ENCODE results near the gene ISYNA1.

ISYNA1 gene

DNA sequence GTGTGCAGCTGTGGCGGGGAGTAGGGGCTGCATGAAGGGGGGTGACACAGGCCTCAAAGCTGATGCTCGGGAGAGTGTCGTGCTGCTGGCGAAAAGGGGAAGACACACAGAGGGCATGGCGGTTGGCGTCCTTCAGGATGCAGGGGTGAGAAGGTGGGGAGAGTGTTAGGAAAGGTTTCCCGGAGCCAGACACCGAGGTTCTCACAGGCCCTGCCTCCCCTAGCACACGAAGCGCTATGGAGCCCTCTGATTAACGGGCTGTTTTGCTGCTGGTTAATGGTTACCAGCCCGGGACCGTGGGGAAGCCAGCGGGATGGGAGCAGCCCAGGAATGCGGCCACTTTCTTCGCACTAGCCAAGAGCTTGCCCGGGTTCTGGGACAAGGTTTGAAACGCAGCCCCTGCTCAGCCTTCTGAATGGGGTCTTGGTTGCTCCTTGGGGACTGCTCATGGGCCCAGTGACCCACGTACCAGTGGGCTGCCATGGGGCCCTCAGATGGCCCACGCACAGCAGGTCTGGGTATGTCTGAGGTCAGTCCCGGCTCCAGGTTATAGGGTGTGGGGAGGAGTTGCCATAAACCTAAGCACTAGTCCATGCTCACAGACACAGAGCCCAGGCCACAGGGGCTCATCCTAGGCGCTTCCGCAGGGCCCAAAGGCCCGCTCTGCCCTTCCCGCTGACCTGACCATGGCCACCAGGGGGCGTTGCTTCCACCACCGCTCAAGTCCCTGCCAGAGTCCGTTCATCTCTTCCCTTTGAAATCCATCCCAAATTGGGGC, 31.3 kb upstream of the ISYNA1 start:
- no peak for DNase-seq (ENCODE audit: low read depth)

GRCh38 chr19:18468517-18468916, 30.6 kb upstream of the ISYNA1 start:
- no peak for DNase-seq (ENCODE audit: low read depth)

More for the DNA sequence above, 31.3 kb upstream of the ISYNA1 start:
- H3K4me3 ChIP-seq (ENCODE audit: low read depth, low read length) = no peak overlapping the region

DNA sequence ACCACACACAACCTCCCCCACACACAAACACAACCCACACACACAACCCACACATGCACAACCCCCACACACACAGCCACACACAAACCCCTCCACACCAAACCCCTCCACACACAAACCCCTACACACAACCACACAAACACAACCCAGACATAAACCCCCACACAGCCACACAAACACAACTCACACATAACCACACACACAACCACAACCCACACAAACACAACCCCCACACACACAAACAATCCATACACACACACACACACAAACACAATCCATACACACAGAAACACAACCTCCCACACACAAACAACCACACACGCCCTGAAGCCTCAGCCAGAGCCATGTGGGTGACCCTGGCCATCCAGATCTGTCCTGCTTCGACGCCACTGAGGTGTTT, 30.0 kb upstream of the ISYNA1 start:
- no peak overlapping the region for H3K4me3 ChIP-seq (ENCODE audit: low read depth, low read length)
- DNase-seq (ENCODE audit: low read depth) = no peak

More at GRCh38 chr19:18468517-18468916, 30.6 kb upstream of the ISYNA1 start:
- H3K4me3 ChIP-seq (ENCODE audit: low read depth, low read length) = no peak overlapping the region

DNA sequence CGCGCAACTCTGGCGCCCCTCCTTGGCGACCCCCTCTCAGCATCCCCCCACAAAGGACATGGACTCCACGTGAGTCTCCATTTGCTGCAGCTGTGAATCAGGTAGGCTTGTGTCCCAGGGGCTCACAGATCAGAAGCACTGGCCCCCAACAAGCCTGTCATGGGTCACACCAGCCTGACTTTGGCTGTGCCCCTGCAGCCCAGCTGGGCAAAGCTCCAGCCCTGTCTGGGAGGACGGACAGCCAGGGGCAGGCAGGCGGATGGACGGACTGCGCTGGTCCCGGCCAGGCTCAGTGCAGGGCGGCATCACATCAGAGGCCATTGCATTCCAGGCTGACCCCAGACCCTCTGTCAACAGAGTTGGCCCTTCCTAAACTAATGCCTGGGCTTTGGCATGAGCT, 28.4 kb upstream of the ISYNA1 start:
- H3K4me3 ChIP-seq (ENCODE audit: low read depth, low read length) = no peak overlapping the region
- no peak for DNase-seq (ENCODE audit: low read depth)

DNA sequence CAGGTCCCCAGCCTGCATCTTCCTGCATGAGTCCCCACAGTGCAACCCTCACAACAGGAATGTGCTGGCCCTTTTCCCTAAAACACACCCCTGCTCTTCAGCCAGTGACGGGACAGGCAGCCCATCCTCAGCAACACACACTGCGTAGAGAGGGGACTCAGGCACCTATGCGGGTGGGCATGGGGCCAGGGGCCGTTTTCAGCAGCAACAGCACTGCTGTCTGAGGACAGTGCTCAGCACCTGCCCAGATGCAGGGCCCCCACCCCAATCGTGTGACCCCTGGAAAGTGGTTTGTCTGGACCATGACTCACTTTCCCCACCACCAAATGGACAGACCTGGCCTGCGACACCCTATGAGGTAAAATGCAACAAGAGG, 28.0 kb upstream of the ISYNA1 start:
- no peak overlapping the region for H3K4me3 ChIP-seq (ENCODE audit: low read depth, low read length)
- no peak for DNase-seq (ENCODE audit: low read depth)

GRCh38 chr19:18465214-18465963, 27.5 kb upstream of the ISYNA1 start:
- H3K4me3 ChIP-seq (ENCODE audit: low read depth, low read length) = no peak overlapping the region
- DNase-seq (ENCODE audit: low read depth) = no peak

DNA sequence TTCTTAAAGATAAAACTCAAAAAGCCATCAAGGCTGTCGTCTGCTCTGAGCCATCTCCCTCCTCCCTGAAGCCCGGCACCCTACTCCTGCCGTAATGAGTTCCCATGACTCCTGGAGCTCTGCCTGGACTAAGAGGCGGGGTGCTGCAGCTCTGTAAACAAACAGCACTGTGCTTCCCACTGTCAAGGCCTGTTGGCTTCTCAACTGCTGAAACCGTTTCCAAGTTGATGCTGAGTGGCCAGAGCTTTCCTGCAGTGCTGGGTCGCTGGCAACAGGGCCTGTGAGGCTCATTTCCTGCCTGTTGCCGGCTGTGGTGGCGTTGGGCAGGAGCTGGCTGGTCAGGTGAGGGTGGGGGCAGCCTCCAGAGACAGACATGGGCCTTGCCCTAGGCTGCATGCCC, 26.7 kb upstream of the ISYNA1 start:
- no peak overlapping the region for H3K4me3 ChIP-seq (ENCODE audit: low read depth, low read length)
- DNase-seq (ENCODE audit: low read depth) = peak; percentile 66

DNA sequence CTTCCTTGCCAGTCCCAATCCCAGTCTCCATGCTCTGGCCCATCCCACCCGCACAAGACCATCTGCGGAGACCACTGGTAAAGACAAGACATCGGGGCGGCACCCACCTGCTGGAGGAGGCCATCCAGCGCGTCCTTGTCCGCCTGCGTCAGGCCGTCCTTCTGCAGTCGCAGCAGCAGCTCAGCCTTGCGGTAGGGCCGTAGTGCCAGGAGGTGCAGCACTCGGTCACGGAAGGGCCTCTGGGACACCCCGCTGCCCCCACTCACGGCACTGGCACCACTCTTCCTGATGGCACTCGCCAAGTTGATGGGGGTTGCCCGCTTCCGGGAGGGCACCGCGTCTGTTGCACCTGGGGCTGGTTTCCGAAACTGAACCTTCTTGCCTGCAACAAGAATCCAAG, 23.5 kb upstream of the ISYNA1 start:
- H3K4me3 ChIP-seq (ENCODE audit: low read depth, low read length) = no peak overlapping the region
- DNase-seq (ENCODE audit: low read depth) = no peak

- DNase-seq (ENCODE audit: low read depth) = no peak
- no peak overlapping the region for H3K4me3 ChIP-seq (ENCODE audit: low read depth, low read length)
These were observed 23.0 kb upstream of the ISYNA1 start for GRCh38 chr19:18460900-18461299.

DNA sequence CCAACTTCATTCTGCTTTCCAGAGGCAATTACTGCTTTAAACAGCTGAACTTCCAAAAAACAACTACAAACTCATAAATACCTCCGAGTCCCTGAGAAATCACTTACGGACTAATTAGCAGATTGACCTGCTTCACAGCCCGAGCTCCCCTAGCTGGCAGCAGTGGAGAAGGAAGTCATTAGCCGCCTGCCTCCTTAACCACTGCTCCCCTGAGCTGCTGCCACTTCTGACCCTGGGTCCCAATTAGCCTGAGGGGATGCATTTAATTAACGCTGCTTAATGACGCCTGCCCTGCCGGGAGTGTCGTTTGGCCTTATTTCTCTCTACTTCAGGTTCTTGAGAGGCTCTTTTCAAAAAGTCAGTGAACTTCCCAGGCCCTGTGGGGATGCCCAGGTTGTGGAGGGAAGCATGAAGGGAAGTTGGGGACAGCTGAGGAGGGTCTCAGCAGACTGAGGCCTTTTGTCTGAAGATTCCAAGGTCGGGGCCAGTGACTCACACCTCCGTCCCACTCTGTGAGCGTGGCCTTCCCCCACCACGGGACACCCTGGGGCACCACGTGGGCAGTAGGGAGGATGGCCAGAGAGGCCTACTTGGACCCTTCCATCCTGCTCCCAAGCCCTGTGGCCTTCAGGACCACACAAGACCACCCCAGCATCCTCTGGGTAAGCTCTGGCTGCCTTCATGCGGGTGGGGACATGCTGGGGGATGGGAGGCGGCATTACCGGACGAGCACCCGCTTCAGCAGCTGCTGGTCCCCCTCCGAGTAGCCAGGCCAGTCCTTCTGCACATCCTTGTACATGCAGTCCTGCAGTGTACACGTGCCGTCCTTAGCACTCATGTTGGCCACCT, 19.8 kb upstream of the ISYNA1 start:
- no peak for DNase-seq (ENCODE audit: low read depth)
- H3K4me3 ChIP-seq (ENCODE audit: low read depth, low read length) = no peak overlapping the region

DNA sequence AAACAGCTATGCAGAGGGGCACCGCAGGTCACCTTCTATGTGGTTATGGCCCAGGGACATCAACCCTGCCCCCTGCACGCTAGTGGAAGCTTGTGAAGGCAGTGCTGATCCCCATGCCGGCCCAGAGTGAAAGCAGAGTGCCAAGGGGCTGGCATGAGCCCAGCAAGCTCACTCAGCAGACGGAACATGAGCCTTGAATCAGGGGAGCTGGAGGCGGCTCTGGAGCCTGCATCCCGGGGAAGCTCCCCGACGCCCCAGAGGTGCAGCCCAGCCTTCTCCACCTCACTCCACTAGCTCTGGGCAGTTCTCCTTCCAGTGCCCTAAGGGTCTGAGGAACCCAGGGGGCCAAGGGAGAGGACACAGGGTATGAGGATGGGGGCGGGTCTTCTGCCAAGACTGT, 19.0 kb upstream of the ISYNA1 start:
- H3K4me3 ChIP-seq (ENCODE audit: low read depth, low read length) = no peak overlapping the region
- DNase-seq (ENCODE audit: low read depth) = no peak

DNA sequence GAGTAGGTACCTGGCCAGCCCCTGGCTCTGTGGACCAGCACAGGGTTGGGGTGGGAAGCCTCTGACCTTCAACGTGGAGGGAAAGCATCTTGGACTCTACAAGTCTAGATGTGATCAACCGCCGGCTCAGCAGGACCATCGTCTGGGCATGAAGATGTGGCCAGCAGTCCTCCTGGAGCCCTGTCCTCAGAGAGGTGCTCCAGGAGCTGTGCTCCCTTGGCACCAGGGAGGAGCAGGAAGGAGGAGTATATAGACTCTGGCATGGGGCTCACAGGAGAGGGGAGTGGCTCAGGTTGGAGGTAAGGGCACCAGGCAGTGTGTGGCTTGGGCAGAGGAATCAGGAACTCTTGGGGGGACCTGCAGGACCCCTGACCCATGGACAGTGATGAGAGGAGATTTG, 18.3 kb upstream of the ISYNA1 start:
- no peak for DNase-seq (ENCODE audit: low read depth)
- no peak overlapping the region for H3K4me3 ChIP-seq (ENCODE audit: low read depth, low read length)

DNA sequence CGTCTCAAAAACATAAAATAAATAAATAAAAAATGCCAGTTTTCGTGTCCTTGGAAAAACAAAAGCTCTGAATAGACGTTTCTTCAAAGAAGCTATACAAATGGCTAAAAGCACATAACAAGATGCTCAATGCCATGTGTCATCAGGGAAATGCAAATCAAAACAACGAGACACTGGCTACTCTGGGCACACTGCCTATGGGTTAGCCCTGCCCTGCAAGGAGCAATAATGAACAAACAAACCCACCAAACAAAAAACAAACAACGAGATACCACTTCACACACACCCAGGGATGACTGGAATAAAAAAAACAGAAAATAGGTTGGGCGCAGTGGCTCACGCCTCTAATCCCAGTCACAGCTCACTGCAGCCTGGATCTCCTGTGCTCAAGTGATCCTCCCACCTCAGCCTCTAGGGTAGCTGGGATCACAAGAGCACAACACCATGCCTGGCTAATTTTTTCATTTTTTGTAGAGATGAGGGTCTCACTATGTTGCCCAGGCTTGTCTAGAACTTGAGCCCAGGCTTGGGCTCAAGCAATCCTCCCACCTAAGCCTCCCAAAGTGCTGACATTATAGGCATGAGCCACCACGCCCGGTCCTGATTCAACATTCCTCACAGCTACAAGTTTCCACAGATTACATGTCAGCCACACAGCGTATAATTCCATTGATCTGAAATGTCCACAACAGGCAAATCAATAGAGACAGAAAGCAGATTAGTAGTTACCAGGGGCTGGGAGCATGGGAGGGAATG, 15.5 kb upstream of the ISYNA1 start:
- H3K4me3 ChIP-seq (ENCODE audit: low read depth, low read length) = no peak overlapping the region
- DNase-seq (ENCODE audit: low read depth) = no peak

DNA sequence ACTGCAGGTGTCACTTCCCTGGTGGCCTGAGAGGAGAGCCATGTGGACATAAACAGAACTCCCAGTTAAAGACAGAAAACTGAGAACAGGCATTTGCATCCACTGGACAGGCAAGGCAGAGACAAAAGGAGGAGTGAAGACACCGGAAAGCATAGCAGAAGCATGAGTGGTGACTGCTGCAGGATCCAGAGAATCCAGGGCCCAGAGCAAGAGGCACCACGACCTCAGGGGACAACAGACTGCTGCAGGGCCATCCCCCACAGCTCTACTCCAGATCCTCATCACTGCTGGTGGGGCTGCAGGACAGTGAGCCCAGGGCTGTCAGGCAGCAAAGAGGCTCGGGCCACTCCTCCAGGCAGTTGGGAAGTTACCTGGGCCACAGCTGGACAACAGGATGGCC, 14.5 kb upstream of the ISYNA1 start:
- no peak overlapping the region for H3K4me3 ChIP-seq (ENCODE audit: low read depth, low read length)
- DNase-seq (ENCODE audit: low read depth) = no peak

- DNase-seq (ENCODE audit: low read depth) = no peak
- no peak overlapping the region for H3K4me3 ChIP-seq (ENCODE audit: low read depth, low read length)
These were observed 13.3 kb upstream of the ISYNA1 start for GRCh38 chr19:18450931-18451836.

- no peak overlapping the region for H3K4me3 ChIP-seq (ENCODE audit: low read depth, low read length)
- no peak for DNase-seq (ENCODE audit: low read depth)
These were observed 12.3 kb upstream of the ISYNA1 start for GRCh38 chr19:18450021-18450930.

DNA sequence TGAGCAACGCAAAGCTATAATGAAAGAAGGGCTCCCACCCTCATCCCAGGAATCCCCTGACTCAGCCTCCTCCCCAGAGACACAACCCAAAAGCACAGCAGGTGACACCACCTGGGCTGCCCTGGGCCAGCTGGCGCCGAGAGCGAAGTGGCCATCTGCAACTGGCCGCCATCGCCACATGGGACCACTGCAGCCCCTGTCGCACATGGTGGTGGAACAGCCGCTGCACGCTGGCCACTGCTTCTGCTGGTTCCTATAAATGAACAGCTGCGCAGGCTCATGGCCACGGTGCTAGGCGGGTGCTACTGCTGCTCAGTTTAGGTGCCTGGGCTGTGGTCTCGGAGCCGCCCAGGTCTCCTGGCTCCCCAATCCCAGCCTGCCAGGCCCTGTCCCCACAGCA, 11.6 kb upstream of the ISYNA1 start:
- H3K4me3 ChIP-seq (ENCODE audit: low read depth, low read length) = no peak overlapping the region
- DNase-seq (ENCODE audit: low read depth) = no peak
